ENCODE measurements around the gene ABI3BP. TPM values are rescaled to one million over a fixed set of nuclear protein-coding genes. Genes with fewer than 3 reads are reported as not detected.

ABI3BP gene
- total RNA-seq, 1 experiment from 2014 or later: 0.63 TPM

GRCh38 chr3:100702082-100702979 lies 290.9 kb downstream of the ABI3BP start:
- Histone ChIP-seq H3K9me3 (replicated peaks) (no peaks in the 10 kb centered on the region), H3K4me3 (no peak overlapping the region), H3K27me3 (no peaks in the 10 kb centered on the region), H3K36me3 (no peaks in the 10 kb centered on the region), H3K27ac (no peak overlapping the region), H3K4me1 (peaks cover 6% of the 10 kb centered on the region; the same call in 1 of the 2 replicates)
- DNase-seq: no peak

GRCh38 chr3:100700708-100701107 lies 292.5 kb downstream of the ABI3BP start:
- H3K4me1 ChIP-seq: peaks cover 13% of the 10 kb centered on the region
- no peak for DNase-seq
- no peaks in the 10 kb centered on the region for H3K27me3 ChIP-seq
- no peaks in the 10 kb centered on the region for H3K36me3 ChIP-seq
- H3K4me3 ChIP-seq: no peak overlapping the region
- no peak overlapping the region for H3K27ac ChIP-seq
- no peaks in the 10 kb centered on the region for H3K9me3 ChIP-seq (replicated peaks)

All from SJCRH30 (cell line).